Activated CD4-positive, CD25-positive, alpha-beta regulatory T cell treated with anti-CD3 and anti-CD28 coated beads, Interleukin-2, amount 50 U/mL, for 16 hours (primary cell): ENCODE measurements around the gene AGXT.

Experiments used
- DNase-seq: peaks from one replicate; pipeline ENCODE4 v3.0.0-alpha.2; 2020; ENCODE audit warnings: low read depth, low spot score

AGXT gene

DNA sequence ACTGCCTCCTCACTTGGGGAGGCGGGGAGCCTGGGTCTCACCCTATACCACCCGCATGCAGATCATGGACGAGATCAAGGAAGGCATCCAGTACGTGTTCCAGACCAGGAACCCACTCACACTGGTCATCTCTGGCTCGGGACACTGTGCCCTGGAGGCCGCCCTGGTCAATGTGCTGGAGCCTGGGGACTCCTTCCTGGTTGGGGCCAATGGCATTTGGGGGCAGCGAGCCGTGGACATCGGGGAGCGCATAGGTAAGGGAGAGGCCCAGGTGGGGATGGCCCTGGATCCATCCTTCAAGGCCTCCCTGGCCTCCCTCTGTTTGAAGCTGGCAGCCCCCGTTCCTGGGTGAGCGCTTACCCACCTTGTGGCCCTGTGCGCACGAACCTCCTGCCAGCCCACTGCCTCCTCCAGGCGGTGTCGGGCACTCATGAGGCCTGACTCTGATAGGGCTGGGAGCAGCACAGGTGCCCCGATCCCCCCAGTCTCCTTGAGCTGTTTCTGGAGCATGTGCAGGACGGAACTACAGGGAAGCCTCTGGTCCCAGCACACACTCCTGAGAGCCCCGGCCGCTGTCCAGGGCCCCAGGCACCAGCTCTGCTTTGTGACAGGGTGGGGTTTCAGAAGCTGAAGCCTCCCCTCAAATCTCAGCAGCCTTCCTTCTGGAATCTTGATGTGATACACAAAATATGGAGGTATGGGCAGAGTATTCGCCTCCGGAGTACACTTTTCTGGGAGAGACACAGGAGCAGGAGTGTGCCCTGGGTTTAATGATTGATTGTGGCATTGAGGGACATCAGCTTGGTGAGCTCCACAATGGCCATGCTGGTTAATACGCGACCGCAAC, 708 bp downstream of the AGXT start:
- DNase-seq = no peak

GRCh38 chr2:240869956-240870875, 1.6 kb downstream of the AGXT start:
- DNase-seq = no peak

DNA sequence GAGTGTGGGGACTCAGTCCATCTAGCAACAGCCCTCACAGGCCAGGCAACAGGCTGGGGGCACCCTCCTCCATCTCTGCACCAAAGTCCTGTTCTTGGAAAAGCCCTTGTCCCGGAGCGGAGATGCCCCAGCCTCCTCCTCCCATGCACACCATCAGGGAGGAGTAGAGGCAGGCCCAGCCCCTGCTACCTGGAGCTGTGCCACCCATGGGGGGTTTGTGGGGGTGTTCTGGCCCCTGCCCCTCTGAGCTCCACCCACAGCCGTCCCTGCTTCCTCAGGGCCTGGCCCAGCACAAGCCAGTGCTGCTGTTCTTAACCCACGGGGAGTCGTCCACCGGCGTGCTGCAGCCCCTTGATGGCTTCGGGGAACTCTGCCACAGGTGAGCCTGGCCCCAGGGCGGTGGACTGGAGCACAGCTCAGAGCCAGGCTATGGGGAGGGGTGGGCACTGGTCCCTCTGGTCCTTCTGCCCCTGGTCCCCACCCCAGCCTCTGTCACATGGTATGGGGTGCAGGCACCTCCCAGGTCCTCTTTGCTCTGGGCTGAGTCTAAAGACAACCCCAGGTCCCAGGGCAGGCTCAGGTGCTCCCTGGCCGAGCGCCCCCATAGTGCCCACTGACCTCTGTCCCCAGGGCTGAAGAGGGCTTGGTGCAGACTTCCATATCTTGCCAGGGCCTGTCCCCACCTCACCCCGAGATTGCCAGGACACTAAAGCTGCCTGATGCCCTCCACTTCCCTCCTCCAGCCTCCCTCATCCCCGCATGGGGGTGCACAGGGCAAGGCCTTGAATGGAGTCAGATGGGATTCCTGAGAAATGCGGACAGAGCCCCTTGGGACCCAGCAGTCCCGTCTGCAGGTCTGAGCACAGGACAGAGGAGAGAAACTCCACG, 2.7 kb downstream of the AGXT start:
- DNase-seq = no peak

DNA sequence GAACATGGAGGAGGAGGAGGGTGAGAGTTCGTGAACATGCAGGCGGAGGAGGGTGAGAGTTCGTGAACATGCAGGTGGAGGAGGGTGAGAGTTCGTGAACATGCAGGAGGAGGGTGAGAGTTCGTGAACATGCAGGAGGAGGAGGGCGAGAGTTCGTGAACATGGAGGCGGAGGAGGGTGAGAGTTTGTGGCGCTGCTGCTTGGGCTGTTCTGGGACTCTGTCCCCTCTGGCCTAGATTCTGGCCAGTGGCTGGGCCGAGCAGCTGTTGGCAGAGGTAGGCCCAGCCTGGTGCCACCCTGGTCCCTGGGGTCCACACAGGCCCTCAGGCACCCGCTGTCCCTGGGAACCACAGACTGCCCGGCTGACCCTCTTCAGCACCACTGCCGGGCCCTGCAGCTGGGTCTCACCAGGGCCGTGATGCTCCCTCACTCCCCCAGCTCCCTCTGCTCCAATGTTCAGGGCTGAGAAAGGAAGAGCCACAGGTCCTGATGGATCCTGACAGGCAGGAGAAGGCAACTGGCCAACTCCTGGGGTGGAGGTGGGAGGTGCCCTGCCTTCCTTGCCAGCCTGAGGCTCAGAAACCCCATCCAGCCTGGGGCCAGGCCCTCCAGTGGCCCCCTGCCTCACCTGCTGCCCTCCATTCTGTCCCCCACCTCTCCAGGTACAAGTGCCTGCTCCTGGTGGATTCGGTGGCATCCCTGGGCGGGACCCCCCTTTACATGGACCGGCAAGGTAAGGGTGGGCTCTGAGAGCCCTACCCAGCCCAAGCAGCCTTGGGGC, 3.9 kb downstream of the AGXT start:
- no peak for DNase-seq

- no peak for DNase-seq
Observed at GRCh38 chr2:240873098-240873788, 4.6 kb downstream of the AGXT start.

DNA sequence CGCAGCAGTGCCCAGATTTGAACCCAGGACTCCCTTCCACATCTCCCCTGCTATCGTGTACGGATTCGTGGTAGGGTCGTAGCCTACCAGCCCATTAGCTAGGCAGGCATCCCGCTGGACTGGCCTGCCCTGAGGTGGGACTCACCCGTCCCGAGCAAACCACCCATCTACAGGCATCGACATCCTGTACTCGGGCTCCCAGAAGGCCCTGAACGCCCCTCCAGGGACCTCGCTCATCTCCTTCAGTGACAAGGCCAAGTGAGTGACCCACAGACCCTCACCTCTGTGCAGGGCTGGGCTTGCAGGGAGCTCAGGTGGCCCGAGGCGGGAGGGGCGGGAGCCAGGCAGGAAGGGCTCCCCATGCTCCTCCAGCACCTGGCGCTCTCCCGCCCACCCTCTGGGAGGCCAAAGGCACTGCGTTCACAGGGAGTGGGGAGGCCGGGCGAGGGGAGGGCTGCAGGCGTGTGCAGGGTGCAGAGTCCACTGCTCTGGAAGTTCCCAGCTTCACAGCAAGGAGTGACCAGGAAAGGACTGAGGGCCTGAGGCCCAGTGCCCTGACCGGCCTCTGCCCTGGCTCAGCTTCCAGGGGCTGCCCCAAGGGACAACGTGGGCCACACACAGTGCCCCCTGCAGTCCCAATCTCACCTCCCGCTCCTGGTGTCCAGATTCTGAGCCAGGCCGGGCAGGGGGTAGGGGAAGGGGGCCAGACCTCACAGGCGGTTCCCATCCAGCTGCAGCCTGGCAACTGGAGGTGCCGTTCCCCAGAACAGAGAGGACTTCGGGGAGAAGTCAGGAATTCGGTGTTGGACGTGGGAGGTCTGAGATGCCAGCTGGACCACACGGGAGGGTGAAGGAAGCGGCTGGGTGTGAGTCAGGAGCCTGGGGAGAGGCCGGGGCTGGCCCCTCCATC, 5.4 kb downstream of the AGXT start:
- no peak for DNase-seq

GRCh38 chr2:240874715-240875227, 6.1 kb downstream of the AGXT start:
- no peak for DNase-seq

DNA sequence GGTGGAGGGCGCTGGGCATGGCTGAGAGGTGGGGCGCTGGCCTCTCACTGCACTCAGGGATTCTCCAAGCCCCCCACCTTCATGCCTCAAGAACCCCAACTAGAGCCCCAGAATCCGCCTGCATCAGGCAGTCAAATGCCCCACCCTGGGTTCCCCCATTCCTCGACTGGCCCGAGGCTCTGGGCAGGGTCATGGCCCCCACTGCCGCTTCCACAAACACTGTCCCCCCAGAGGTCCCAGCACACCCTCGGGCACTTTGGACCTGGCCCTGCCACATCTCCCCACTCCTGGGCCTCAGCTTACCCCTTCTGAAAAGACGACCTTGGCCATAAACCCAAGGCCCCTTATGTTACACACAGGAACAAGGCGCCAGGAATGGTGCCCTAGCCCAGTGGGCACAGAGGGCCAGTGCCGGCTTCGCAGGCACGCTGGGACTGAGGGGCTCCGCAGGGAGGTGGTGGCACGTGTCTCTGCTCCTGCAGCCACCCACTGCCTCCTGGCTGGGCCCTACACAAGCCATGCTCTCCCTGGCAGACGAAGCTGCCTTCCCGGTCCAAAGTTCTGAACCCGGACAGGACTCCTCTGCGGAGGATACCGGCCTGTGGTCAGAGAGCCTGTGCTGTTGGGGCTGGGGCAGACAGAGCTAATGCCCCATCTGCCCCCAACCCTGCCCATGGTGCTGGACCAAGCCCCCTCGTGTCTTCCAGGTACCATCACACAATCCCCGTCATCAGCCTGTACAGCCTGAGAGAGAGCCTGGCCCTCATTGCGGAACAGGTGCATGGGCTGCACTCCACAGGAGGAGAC, 6.8 kb downstream of the AGXT start:
- DNase-seq = no peak

DNA sequence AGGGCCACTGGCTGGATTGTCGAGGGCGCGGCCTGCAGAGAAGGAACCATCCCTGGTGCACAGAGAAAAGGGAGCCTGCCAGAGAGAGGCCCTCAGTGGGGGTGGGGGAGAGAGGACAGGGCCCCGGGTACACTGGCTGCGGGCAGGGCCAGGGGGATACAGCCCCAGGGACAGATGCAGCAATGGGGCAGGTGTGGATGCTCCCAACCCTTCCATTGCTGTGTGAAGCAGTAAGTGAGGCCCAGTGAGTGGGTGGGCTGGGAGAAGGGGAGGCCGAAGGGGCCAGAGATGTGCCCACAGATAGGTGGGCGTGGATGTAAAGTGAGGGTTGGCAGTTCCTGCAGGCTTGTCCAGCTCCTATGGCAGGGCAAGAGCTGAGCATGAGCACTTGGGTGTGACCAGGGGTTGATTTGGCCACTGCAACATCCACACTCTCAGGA, 7.4 kb downstream of the AGXT start:
- no peak for DNase-seq

- DNase-seq = no peak
Observed at GRCh38 chr2:240876475-240877251, 8.0 kb downstream of the AGXT start.

GRCh38 chr2:240877460-240878340, 9.1 kb downstream of the AGXT start:
- DNase-seq = no peak

- no peak for DNase-seq
Observed at GRCh38 chr2:240878341-240878936, 9.8 kb downstream of the AGXT start.

- no peak for DNase-seq
Observed at GRCh38 chr2:240879105-240879504, 10.5 kb downstream of the AGXT start.

- DNase-seq = no peak
Observed at GRCh38 chr2:240881913-240882312, 13.3 kb downstream of the AGXT start.

GRCh38 chr2:240884221-240884620, 15.6 kb downstream of the AGXT start:
- DNase-seq = no peak

DNA sequence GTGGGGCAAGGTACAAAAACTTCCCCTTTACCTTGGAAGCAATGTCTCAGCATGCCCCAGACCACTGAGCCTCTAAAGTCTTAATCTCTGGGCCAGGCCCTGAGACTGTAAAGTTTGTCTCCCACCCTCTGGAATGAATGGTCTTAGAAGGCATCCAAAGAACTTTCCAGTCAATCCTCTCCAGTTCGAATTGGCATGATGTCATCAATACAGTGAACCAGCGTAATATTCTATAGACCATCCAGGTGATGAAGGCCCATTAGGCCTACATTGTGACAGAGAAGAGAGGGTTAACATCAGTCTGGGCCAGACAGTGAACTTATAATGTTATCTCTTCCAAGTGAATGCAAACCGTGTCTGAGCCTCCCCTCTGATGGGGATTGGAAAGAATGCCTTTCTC, 16.1 kb downstream of the AGXT start:
- no peak for DNase-seq
